Peyer's patch (tissue), 4 donors: ENCODE results near the gene PKLR.

Experiments
- POLR2A ChIP-seq, 2 donors: fragments of 450-650 bp; IDR thresholded peaks; one replicate each; pipeline ENCODE4 v1.5.1; 2017; ENCODE audit warnings: antibody characterized with exemption in 2 of 2, mild to moderate bottlenecking in 2 of 2, moderate library complexity in 2 of 2
- TF ChIP-seq, protein P1 (sequence below), 6 experiments: fragments of 450-650 bp in 4 of 6; fragments of 200-600 bp in 2 of 6; sonication (generic) in 1 of 6; IDR thresholded peaks; one replicate each; pipeline ENCODE4 v1.5.1; 2017 to 2019; ENCODE audit warnings: antibody characterized with exemption in 6 of 6, mild to moderate bottlenecking in 3 of 6, moderate library complexity in 1 of 6

DNA sequence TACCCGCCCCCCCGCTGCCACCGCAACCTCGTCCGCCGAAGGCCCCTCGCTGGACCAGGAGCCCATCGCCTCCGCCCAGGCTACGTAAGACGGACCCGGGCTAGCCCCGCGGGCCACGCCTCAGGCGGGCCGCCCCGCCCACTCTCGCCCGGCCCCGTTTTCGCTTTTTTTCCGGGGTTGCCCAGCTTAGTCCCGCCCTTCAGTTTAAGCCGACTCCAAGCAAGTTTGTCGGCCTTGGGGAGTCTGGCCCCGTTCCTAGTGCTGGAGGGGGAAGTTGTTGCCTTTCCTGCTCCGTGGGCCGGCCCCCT is 22.4 kb upstream of the PKLR start:
- TF ChIP-seq POLR2A (IDR thresholded peaks at IDR 0.05) = peak in 1 of 2 donors; percentile 5
- TF ChIP-seq, protein P1, sequence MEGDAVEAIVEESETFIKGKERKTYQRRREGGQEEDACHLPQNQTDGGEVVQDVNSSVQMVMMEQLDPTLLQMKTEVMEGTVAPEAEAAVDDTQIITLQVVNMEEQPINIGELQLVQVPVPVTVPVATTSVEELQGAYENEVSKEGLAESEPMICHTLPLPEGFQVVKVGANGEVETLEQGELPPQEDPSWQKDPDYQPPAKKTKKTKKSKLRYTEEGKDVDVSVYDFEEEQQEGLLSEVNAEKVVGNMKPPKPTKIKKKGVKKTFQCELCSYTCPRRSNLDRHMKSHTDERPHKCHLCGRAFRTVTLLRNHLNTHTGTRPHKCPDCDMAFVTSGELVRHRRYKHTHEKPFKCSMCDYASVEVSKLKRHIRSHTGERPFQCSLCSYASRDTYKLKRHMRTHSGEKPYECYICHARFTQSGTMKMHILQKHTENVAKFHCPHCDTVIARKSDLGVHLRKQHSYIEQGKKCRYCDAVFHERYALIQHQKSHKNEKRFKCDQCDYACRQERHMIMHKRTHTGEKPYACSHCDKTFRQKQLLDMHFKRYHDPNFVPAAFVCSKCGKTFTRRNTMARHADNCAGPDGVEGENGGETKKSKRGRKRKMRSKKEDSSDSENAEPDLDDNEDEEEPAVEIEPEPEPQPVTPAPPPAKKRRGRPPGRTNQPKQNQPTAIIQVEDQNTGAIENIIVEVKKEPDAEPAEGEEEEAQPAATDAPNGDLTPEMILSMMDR (IDR thresholded peaks at IDR 0.05) = no peak
